Tibial artery (tissue), 4 donors: ENCODE results near the gene RAB3GAP2.
"Not testable (repeated sequence)": the region's sequence is repeated elsewhere in the genome, so short reads cannot be mapped to it uniquely, and the experiment has no call there.

Experiments
- DNase-seq, 2 donors: peaks; one replicate each; pipeline ENCODE4 v3.0.0-alpha.2; 2019
- H3K27ac ChIP-seq, 2 donors: fragments of 200-600 bp; sonication (generic) in 1 of 2; 1 replicate in 1 of 2; 2 replicates in 1 of 2; pipeline ENCODE4 v1.5.1; 2018 to 2019; ENCODE audit warnings: mild to moderate bottlenecking in 1 of 2
- H3K27me3 ChIP-seq, 2 donors: fragments of 200-600 bp; sonication (generic) in 1 of 2; one replicate each; pipeline versions ENCODE4 v1.5.1 to v1.6.0; 2016 to 2019
- H3K36me3 ChIP-seq, 3 donors: fragments of 200-600 bp; sonication (generic) in 2 of 3; one replicate each; pipeline ENCODE4 v1.5.1; 2016 to 2019; ENCODE audit warnings: mild to moderate bottlenecking in 2 of 3
- H3K4me1 ChIP-seq, 4 donors: fragments of 200-600 bp; sonication (generic) in 2 of 4; 1 replicate in 3 of 4; 2 replicates in 1 of 4; pipeline ENCODE4 v1.5.1; 2016 to 2019
- H3K4me3 ChIP-seq, 2 donors: fragments of 200-600 bp; sonication (generic) in 1 of 2; 1 replicate in 1 of 2; 2 replicates in 1 of 2; pipeline ENCODE4 v1.5.1; 2018 to 2019; ENCODE audit warnings: mild to moderate bottlenecking in 2 of 2
- H3K9me3 ChIP-seq, 3 donors: fragments of 200-600 bp; sonication (generic) in 1 of 3; one replicate each; pipeline ENCODE4 v1.5.1; 2016 to 2019
- CTCF ChIP-seq, 2 experiments: fragments of 200-600 bp in 1 of 2; fragments of 450-650 bp in 1 of 2; IDR thresholded peaks; one replicate each; pipeline ENCODE4 v1.5.1; 2017 to 2019; ENCODE audit warnings: antibody characterized with exemption in 2 of 2, mild to moderate bottlenecking in 1 of 2, moderate library complexity in 1 of 2
- intact Hi-C: fragments of 100-400 bp; cut with DNase I; formaldehyde crosslinking; loops from one replicate; pipeline ENCODE4 v1.15.0; 2023; ENCODE audit warnings: low total_unique reads

The RAB3GAP2 gene

GRCh38 chr1:220219865-220220698 lies 52.2 kb downstream of the RAB3GAP2 start:
- no peaks in the 10 kb centered on the region for H3K9me3 ChIP-seq
- no peak for DNase-seq
- intact Hi-C loops: no loop called here
- no peak overlapping the region for H3K27ac ChIP-seq
- H3K4me3 ChIP-seq: no peak overlapping the region
- TF ChIP-seq CTCF (IDR thresholded peaks at IDR 0.05): no peak
- H3K27me3 ChIP-seq: no peaks in the 10 kb centered on the region
- H3K36me3 ChIP-seq: no peaks in the 10 kb centered on the region
- peaks cover 0 to 6% (median 0%) of the 10 kb centered on the region in 4 donors for H3K4me1 ChIP-seq

GRCh38 chr1:220219136-220219442 lies 53.2 kb downstream of the RAB3GAP2 start:
- H3K27me3 ChIP-seq: no peaks in the 10 kb centered on the region
- no peaks in the 10 kb centered on the region for H3K9me3 ChIP-seq
- H3K4me1 ChIP-seq: no peaks in the 10 kb centered on the region
- no peak for TF ChIP-seq CTCF (IDR thresholded peaks at IDR 0.05)
- intact Hi-C loops: no loop called here
- no peak overlapping the region for H3K27ac ChIP-seq
- no peak overlapping the region for H3K4me3 ChIP-seq
- no peaks in the 10 kb centered on the region for H3K36me3 ChIP-seq
- DNase-seq: no peak

GRCh38 chr1:220218397-220219135 lies 53.7 kb downstream of the RAB3GAP2 start:
- H3K9me3 ChIP-seq, H3K36me3 ChIP-seq, H3K27me3 ChIP-seq, H3K4me3 ChIP-seq, H3K27ac ChIP-seq, H3K4me1 ChIP-seq, intact Hi-C loops: not testable (repeated sequence)
- peak; percentile 31 to 45 for TF ChIP-seq CTCF (IDR thresholded peaks at IDR 0.05)
- DNase-seq: peak; percentile 59 to 69

- Histone ChIP-seq H3K4me3 (no peak overlapping the region), H3K27ac (no peak overlapping the region), H3K4me1 (no peaks in the 10 kb centered on the region), H3K9me3 (no peaks in the 10 kb centered on the region), H3K27me3 (no peaks in the 10 kb centered on the region), H3K36me3 (no peaks in the 10 kb centered on the region)
- no peak for DNase-seq
- peak in 1 of 2 experiments; percentile 19 for TF ChIP-seq CTCF (IDR thresholded peaks at IDR 0.05)
- intact Hi-C loops: no loop called here
Observed at GRCh38 chr1:220217383-220217988, 54.8 kb downstream of the RAB3GAP2 start.

- Histone ChIP-seq H3K4me1 (no peaks in the 10 kb centered on the region), H3K27ac (no peak overlapping the region), H3K36me3 (peaks cover 7 to 17% (median 16%) of the 10 kb centered on the region in 3 donors), H3K4me3 (no peak overlapping the region), H3K27me3 (no peaks in the 10 kb centered on the region), H3K9me3 (no peaks in the 10 kb centered on the region)
- no peak for TF ChIP-seq CTCF (IDR thresholded peaks at IDR 0.05)
- DNase-seq: no peak
- intact Hi-C loops: no loop called here
Observed at GRCh38 chr1:220213382-220213983, 58.8 kb downstream of the RAB3GAP2 start.
